ENCODE measurements around the gene CREB3L4.

The CREB3L4 gene

GRCh38 chr1:154019940-154020339 is 52.2 kb downstream of the CREB3L4 start:
- no peak overlapping the region for H3K4me3 ChIP-seq (ENCODE audit: low read length)
- H3K9me3 ChIP-seq (ENCODE audit: insufficient read depth, low read length): no peaks in the 10 kb centered on the region
- no peak overlapping the region for H3K27ac ChIP-seq (ENCODE audit: low read length)
- H4K20me1 ChIP-seq (ENCODE audit: insufficient read depth, low read length): no peaks in the 10 kb centered on the region
- no peaks in the 10 kb centered on the region for H3K4me1 ChIP-seq (ENCODE audit: low read length)
- H3K4me2 ChIP-seq (ENCODE audit: low read length): no peak overlapping the region
- TF ChIP-seq EZH2phosphoT487 (IDR thresholded peaks at IDR 0.05; ENCODE audit: low read depth) (no peak), CTCF (IDR thresholded peaks at IDR 0.05; ENCODE audit: low read depth, low read length) (no peak)
- H3K79me2 ChIP-seq (ENCODE audit: low read length): no peaks in the 10 kb centered on the region
- H3K9ac ChIP-seq (ENCODE audit: low read length): no peak overlapping the region
- no peaks in the 10 kb centered on the region for H3K36me3 ChIP-seq (replicated peaks; ENCODE audit: low read depth, low read length)
- H2AFZ ChIP-seq (ENCODE audit: low read depth, low read length): no peak overlapping the region
- H3K27me3 ChIP-seq (ENCODE audit: low read depth, low read length): no peaks in the 10 kb centered on the region

Data from OCI-LY3 (cell line).